ENCODE measurements around the gene C2CD4B.

C2CD4B gene

GRCh38 chr15:62124973-62125303 lies 40.1 kb downstream of the C2CD4B start:
- H3K4me2 ChIP-seq (ENCODE audit: low read length, poor library complexity, severe bottlenecking), result no peak overlapping the region
- H3K23ac ChIP-seq (ENCODE audit: low read length in 2 of 2), result no peak overlapping the region
- H3K14ac ChIP-seq (ENCODE audit: low read length in 2 of 2), result no peak overlapping the region
- H3K9ac ChIP-seq (ENCODE audit: low read length), result no peak overlapping the region
- H4K8ac ChIP-seq (ENCODE audit: low read length), result no peak overlapping the region
- H3K27ac ChIP-seq (ENCODE audit: low read length, poor library complexity, severe bottlenecking), result no peak overlapping the region
- no peak for DNase-seq
- H3K9me3 ChIP-seq (ENCODE audit: control insufficient read depth, low read length), result no peaks in the 10 kb centered on the region
- H3K4me1 ChIP-seq (ENCODE audit: control insufficient read depth, insufficient read depth, low read depth, low read length), result peaks cover under 1% of the 10 kb centered on the region
- no peak overlapping the region for H2BK15ac ChIP-seq (ENCODE audit: low read depth, poor library complexity, severe bottlenecking)
- H3K36me3 ChIP-seq (ENCODE audit: control insufficient read depth in 1 of 2, insufficient read depth in 2 of 2, low read depth in 1 of 2, low read length in 2 of 2), result no peaks in the 10 kb centered on the region
- no peak overlapping the region for H2BK5ac ChIP-seq (ENCODE audit: low read depth, low read length, poor library complexity, severe bottlenecking)
- H4K91ac ChIP-seq (ENCODE audit: low read length), result peak overlapping the region; percentile 48
- H3K27me3 ChIP-seq (ENCODE audit: control insufficient read depth in 1 of 2, insufficient read depth in 1 of 2, low read length in 2 of 2), result no peaks in the 10 kb centered on the region
- no peak overlapping the region for H3K4ac ChIP-seq (ENCODE audit: low read depth in 1 of 2, low read length in 2 of 2)
- no peak overlapping the region for H3K4me3 ChIP-seq (ENCODE audit: insufficient read depth in 1 of 2, low read depth in 1 of 2, low read length in 2 of 2)
- no peaks in the 10 kb centered on the region for H3K79me1 ChIP-seq (replicated peaks; ENCODE audit: low read length, poor library complexity, severe bottlenecking)
- peak overlapping the region in 1 of 2 experiments; percentile 51 for H2BK12ac ChIP-seq (ENCODE audit: low read length in 2 of 2)
- no peak overlapping the region for H2BK120ac ChIP-seq (ENCODE audit: low read depth, low read length)
- no peak overlapping the region for H2AFZ ChIP-seq (ENCODE audit: low read depth, low read length)
- peak overlapping the region in 1 of 2 experiments; percentile 28 for H3K18ac ChIP-seq (ENCODE audit: low read depth in 1 of 2, low read length in 2 of 2)
- no peak overlapping the region for H2AK5ac ChIP-seq (ENCODE audit: low read length, severe bottlenecking)
- WGBS, result 68% methylated on average over 2 of the region's 2 CpGs

GRCh38 chr15:62124176-62124972 lies 40.7 kb downstream of the C2CD4B start:
- Histone ChIP-seq H3K27ac (ENCODE audit: low read length, poor library complexity, severe bottlenecking) (no peak overlapping the region), H3K14ac (ENCODE audit: low read length in 2 of 2) (no peak overlapping the region), H3K4me2 (ENCODE audit: low read length, poor library complexity, severe bottlenecking) (no peak overlapping the region), H3K23ac (ENCODE audit: low read length in 2 of 2) (no peak overlapping the region), H4K91ac (ENCODE audit: low read length) (no peak overlapping the region), H3K4me3 (ENCODE audit: insufficient read depth in 1 of 2, low read depth in 1 of 2, low read length in 2 of 2) (no peak overlapping the region), H4K8ac (ENCODE audit: low read length) (no peak overlapping the region), H3K36me3 (ENCODE audit: control insufficient read depth in 1 of 2, insufficient read depth in 2 of 2, low read depth in 1 of 2, low read length in 2 of 2) (no peaks in the 10 kb centered on the region), H3K9ac (ENCODE audit: low read length) (no peak overlapping the region), H3K79me1 (replicated peaks; ENCODE audit: low read length, poor library complexity, severe bottlenecking) (no peaks in the 10 kb centered on the region), H3K27me3 (ENCODE audit: control insufficient read depth in 1 of 2, insufficient read depth in 1 of 2, low read length in 2 of 2) (no peaks in the 10 kb centered on the region), H2BK15ac (ENCODE audit: low read depth, poor library complexity, severe bottlenecking) (no peak overlapping the region), H2BK12ac (ENCODE audit: low read length in 2 of 2) (peak overlapping the region in 1 of 2 experiments; percentile 51), H3K9me3 (ENCODE audit: control insufficient read depth, low read length) (no peaks in the 10 kb centered on the region), H3K18ac (ENCODE audit: low read depth in 1 of 2, low read length in 2 of 2) (peak overlapping the region in 1 of 2 experiments; percentile 28), H2AFZ (ENCODE audit: low read depth, low read length) (no peak overlapping the region), H2AK5ac (ENCODE audit: low read length, severe bottlenecking) (no peak overlapping the region), H3K4ac (ENCODE audit: low read depth in 1 of 2, low read length in 2 of 2) (no peak overlapping the region), H3K4me1 (ENCODE audit: control insufficient read depth, insufficient read depth, low read depth, low read length) (peaks cover 1% of the 10 kb centered on the region), H2BK5ac (ENCODE audit: low read depth, low read length, poor library complexity, severe bottlenecking) (no peak overlapping the region), H2BK120ac (ENCODE audit: low read depth, low read length) (no peak overlapping the region)
- WGBS, result 42% methylated on average over 2 of the region's 6 CpGs
- DNase-seq, result peak; percentile 48

- Histone ChIP-seq H3K9me3 (ENCODE audit: control insufficient read depth, low read length) (no peaks in the 10 kb centered on the region), H2BK12ac (ENCODE audit: low read length in 2 of 2) (no peak overlapping the region), H3K23ac (ENCODE audit: low read length in 2 of 2) (no peak overlapping the region), H2BK15ac (ENCODE audit: low read depth, poor library complexity, severe bottlenecking) (no peak overlapping the region), H3K27ac (ENCODE audit: low read length, poor library complexity, severe bottlenecking) (no peak overlapping the region), H3K14ac (ENCODE audit: low read length in 2 of 2) (no peak overlapping the region), H3K4ac (ENCODE audit: low read depth in 1 of 2, low read length in 2 of 2) (no peak overlapping the region), H4K91ac (ENCODE audit: low read length) (no peak overlapping the region), H3K18ac (ENCODE audit: low read depth in 1 of 2, low read length in 2 of 2) (no peak overlapping the region), H3K4me3 (ENCODE audit: insufficient read depth in 1 of 2, low read depth in 1 of 2, low read length in 2 of 2) (no peak overlapping the region), H3K36me3 (ENCODE audit: control insufficient read depth in 1 of 2, insufficient read depth in 2 of 2, low read depth in 1 of 2, low read length in 2 of 2) (no peaks in the 10 kb centered on the region), H2BK5ac (ENCODE audit: low read depth, low read length, poor library complexity, severe bottlenecking) (no peak overlapping the region), H2BK120ac (ENCODE audit: low read depth, low read length) (no peak overlapping the region), H3K27me3 (ENCODE audit: control insufficient read depth in 1 of 2, insufficient read depth in 1 of 2, low read length in 2 of 2) (no peaks in the 10 kb centered on the region), H4K8ac (ENCODE audit: low read length) (no peak overlapping the region), H2AK5ac (ENCODE audit: low read length, severe bottlenecking) (no peak overlapping the region), H3K4me2 (ENCODE audit: low read length, poor library complexity, severe bottlenecking) (no peak overlapping the region), H3K79me1 (replicated peaks; ENCODE audit: low read length, poor library complexity, severe bottlenecking) (no peaks in the 10 kb centered on the region), H2AFZ (ENCODE audit: low read depth, low read length) (no peak overlapping the region), H3K4me1 (ENCODE audit: control insufficient read depth, insufficient read depth, low read depth, low read length) (peaks cover 1% of the 10 kb centered on the region), H3K9ac (ENCODE audit: low read length) (no peak overlapping the region)
- WGBS, result 91% methylated on average over 2 of the region's 2 CpGs
- DNase-seq, result no peak
Measured at GRCh38 chr15:62122249-62122648, 42.8 kb downstream of the C2CD4B start.

GRCh38 chr15:62121273-62122015 lies 43.6 kb downstream of the C2CD4B start:
- Histone ChIP-seq H3K4me3 (ENCODE audit: insufficient read depth in 1 of 2, low read depth in 1 of 2, low read length in 2 of 2) (no peak overlapping the region), H3K4me1 (ENCODE audit: control insufficient read depth, insufficient read depth, low read depth, low read length) (peaks cover 1% of the 10 kb centered on the region), H3K79me1 (replicated peaks; ENCODE audit: low read length, poor library complexity, severe bottlenecking) (no peaks in the 10 kb centered on the region), H4K91ac (ENCODE audit: low read length) (no peak overlapping the region), H2BK15ac (ENCODE audit: low read depth, poor library complexity, severe bottlenecking) (no peak overlapping the region), H3K4me2 (ENCODE audit: low read length, poor library complexity, severe bottlenecking) (no peak overlapping the region), H4K8ac (ENCODE audit: low read length) (no peak overlapping the region), H2BK5ac (ENCODE audit: low read depth, low read length, poor library complexity, severe bottlenecking) (no peak overlapping the region), H3K4ac (ENCODE audit: low read depth in 1 of 2, low read length in 2 of 2) (no peak overlapping the region), H3K27me3 (ENCODE audit: control insufficient read depth in 1 of 2, insufficient read depth in 1 of 2, low read length in 2 of 2) (no peaks in the 10 kb centered on the region), H3K9ac (ENCODE audit: low read length) (no peak overlapping the region), H3K18ac (ENCODE audit: low read depth in 1 of 2, low read length in 2 of 2) (no peak overlapping the region), H3K27ac (ENCODE audit: low read length, poor library complexity, severe bottlenecking) (no peak overlapping the region), H2AK5ac (ENCODE audit: low read length, severe bottlenecking) (no peak overlapping the region), H2AFZ (ENCODE audit: low read depth, low read length) (no peak overlapping the region), H2BK120ac (ENCODE audit: low read depth, low read length) (no peak overlapping the region), H2BK12ac (ENCODE audit: low read length in 2 of 2) (no peak overlapping the region), H3K14ac (ENCODE audit: low read length in 2 of 2) (no peak overlapping the region), H3K9me3 (ENCODE audit: control insufficient read depth, low read length) (no peaks in the 10 kb centered on the region), H3K23ac (ENCODE audit: low read length in 2 of 2) (no peak overlapping the region), H3K36me3 (ENCODE audit: control insufficient read depth in 1 of 2, insufficient read depth in 2 of 2, low read depth in 1 of 2, low read length in 2 of 2) (no peaks in the 10 kb centered on the region)
- no peak for DNase-seq
- WGBS, result 89% methylated on average over 8 of the region's 8 CpGs

Measured in mesenchymal stem cell (in vitro differentiated cells and primary cell).